Activated T-cell treated with anti-CD3 and anti-CD28 coated beads, Interleukin-2, amount 50 U/mL, for 24 hours (primary cell): ENCODE results near the gene RCOR3.
"Not testable (repeated sequence)": the region's sequence is repeated elsewhere in the genome, so short reads cannot be mapped to it uniquely, and the experiment has no call there.

Experiments used
- DNase-seq: peaks from one replicate; pipeline ENCODE4 v3.0.0-alpha.2; 2020
- H3K27ac Mint-ChIP-seq: 2 replicates; pipeline ENCODE4 v1.8.0; 2020; ENCODE audit warnings: mild to moderate bottlenecking, mixed read lengths
- H3K27me3 Mint-ChIP-seq: 2 replicates; pipeline ENCODE4 v1.8.0; 2020; ENCODE audit warnings: mixed read lengths
- H3K36me3 Mint-ChIP-seq: 2 replicates; pipeline ENCODE4 v1.8.0; 2020; ENCODE audit warnings: low read depth, mixed read lengths
- H3K4me1 Mint-ChIP-seq: 2 replicates; pipeline ENCODE4 v1.8.0; 2020; ENCODE audit warnings: low read depth, mixed read lengths
- H3K4me3 Mint-ChIP-seq: 2 replicates; pipeline ENCODE4 v1.8.0; 2020; ENCODE audit warnings: mild to moderate bottlenecking, moderate library complexity, mixed read lengths
- H3K9me3 Mint-ChIP-seq: 2 replicates; pipeline ENCODE4 v1.8.0; 2020; ENCODE audit warnings: mixed read lengths

The RCOR3 gene

DNA sequence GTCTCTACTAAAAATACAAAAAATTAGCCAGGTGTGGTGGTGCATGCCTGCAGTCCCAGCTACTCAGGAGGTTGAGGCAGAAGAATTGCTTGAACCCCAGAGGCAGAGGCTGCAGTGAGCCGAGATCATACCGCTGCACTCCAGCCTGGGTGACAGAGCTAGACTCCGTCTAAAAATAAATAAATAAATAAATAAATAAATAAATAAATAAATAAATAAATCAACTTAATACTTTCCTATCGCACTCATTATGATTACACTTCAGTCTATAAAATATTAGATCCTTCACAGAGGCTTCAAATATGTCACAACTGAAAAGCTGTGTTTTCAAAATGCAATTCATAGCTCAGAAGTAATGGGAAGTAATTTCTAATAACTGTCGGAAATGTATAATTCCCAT is 15.5 kb upstream of the RCOR3 start:
- not testable (repeated sequence) for DNase-seq, H3K27me3 Mint-ChIP-seq, H3K4me1 Mint-ChIP-seq, H3K36me3 Mint-ChIP-seq, H3K27ac Mint-ChIP-seq, H3K9me3 Mint-ChIP-seq, H3K4me3 Mint-ChIP-seq

DNA sequence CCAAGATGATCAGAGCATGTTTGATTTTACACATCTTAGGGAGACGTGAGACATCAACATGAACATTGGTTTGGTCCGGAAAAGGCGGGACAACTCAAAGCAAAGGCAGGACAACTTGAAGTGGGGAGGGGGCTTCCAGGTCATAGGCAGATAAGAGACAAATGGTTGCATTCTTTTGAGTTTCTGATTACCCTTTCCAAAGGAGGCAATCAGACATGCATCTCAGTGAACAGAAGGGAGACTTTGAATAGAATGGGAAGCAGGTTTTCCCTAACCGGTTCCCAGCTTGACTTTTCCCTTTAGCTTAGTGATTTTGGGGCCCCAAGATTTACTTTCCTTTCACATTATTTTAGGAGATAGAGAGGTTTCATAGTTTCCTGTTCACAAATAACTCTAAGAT is 12.6 kb upstream of the RCOR3 start:
- not testable (repeated sequence) for H3K27ac Mint-ChIP-seq, H3K36me3 Mint-ChIP-seq, H3K4me1 Mint-ChIP-seq, H3K4me3 Mint-ChIP-seq, DNase-seq, H3K9me3 Mint-ChIP-seq, H3K27me3 Mint-ChIP-seq

DNA sequence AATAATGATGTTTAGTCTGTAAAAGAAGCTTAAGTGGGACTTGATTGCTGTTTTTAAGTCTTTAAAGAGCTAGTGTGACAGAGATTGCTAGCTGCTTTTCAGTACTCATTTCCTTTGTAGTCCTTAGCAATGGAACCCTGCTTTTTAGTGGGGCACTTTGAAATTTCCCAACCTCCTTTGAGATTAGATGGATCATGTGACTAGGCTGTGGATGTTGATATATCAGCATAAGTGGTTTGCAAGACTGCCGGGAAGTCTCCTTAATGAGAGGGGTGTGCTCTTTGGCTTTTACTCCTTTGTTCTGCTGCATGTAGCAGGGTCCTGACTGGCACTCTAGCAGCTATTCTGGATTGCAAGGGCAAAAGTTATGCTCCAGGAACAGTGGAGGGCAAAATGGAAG is 11.2 kb upstream of the RCOR3 start:
- Mint-ChIP-seq H3K4me3 (no peak overlapping the region), H3K27ac (no peak overlapping the region), H3K27me3 (no peaks in the 10 kb centered on the region), H3K4me1 (no peaks in the 10 kb centered on the region), H3K9me3 (no peaks in the 10 kb centered on the region), H3K36me3 (no peaks in the 10 kb centered on the region)
- no peak for DNase-seq

DNA sequence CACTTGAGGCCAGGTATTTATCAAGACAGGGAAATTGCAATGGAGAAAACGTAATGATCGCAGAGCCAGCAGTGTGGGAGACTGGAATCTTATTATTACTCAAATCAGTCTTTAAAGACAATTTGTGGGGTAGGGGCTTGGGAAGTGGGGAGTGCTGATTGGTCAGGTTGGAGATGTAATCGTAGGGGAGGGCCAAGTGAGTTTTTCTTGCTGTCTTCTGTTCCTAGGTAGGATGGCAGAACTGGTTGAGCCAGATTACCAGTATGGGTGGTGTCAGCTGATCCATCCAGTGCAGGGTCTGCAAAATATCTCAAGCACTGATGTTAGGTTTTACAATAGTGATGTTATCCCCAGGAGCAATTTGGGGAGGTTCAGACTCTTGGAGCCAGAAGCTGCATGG is 9.6 kb upstream of the RCOR3 start:
- not testable (repeated sequence) for H3K27ac Mint-ChIP-seq, H3K4me3 Mint-ChIP-seq, H3K36me3 Mint-ChIP-seq, DNase-seq, H3K9me3 Mint-ChIP-seq, H3K4me1 Mint-ChIP-seq, H3K27me3 Mint-ChIP-seq

DNA sequence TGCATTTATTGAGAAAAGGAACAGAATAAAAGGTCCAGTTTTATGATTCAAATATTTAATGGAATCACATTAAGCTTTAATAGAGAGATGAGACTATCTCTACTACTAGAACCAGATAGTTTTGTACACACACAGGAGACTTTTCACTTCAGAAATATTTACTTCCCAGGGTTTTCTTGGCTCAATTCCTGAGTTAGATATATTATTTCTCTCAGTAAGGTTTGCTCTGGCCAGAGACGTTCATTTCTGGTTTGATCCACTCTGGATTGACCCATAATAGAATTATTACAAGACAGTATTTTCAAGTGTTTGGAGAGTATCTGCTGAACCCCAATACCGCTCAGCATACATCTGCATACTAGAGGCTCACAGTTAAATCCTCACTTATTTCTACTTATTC is 1.3 kb upstream of the RCOR3 start:
- H3K27ac Mint-ChIP-seq, result peak overlapping the region; percentile 91
- H3K9me3 Mint-ChIP-seq, result no peaks in the 10 kb centered on the region
- peaks cover 25% of the 10 kb centered on the region for H3K36me3 Mint-ChIP-seq
- H3K4me3 Mint-ChIP-seq, result peak overlapping the region; percentile 83
- DNase-seq, result no peak
- H3K4me1 Mint-ChIP-seq, result peaks cover 22% of the 10 kb centered on the region
- H3K27me3 Mint-ChIP-seq, result no peaks in the 10 kb centered on the region

DNA sequence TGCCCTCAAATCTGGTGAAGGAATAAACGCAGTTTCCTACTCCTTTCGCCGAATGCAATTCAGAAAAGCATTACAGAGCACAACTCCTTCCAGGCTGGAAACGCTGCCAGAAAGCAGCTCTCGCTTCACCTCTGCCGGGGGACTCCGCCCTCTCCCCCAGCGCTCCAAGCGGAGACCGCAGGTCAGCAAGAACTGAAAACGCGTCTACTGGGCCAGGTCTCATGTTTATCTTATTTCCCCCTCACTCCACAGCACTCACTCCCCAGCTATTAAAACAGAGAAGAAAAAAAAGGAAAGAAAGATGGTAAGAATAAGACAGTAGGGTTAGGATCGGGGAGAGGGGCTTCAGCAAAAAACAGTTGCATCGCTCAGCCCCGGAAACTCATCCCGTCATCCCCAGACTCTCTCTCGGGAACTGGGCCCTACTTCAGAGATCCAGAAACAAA is 833 bp upstream of the RCOR3 start:
- Mint-ChIP-seq H3K9me3 (no peaks in the 10 kb centered on the region), H3K36me3 (peaks cover 29% of the 10 kb centered on the region)

DNA sequence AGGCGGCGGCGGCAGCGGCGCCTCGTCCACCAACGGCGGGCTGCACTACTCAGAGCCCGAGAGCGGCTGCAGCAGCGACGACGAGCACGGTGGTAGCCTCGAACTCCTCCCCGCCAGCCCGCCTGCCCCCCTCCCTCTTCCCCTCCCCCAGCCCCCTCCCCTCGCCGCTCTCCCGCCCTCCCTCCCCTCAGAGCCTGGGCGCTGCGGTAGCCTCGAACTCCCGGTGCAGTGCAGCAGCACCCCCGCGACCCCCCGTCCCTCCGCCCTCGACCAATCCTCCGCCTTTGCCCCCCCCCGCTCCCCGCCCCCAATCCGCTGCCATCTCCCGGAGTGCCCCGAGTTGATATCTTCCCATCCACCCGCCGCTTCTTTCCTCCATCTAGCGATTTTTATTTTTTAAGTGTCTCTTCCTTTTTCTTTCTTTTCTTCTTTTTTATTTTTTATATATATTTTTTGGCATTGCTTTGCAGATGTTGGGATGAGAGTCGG is 516 bp downstream of the RCOR3 start:
- H3K27ac Mint-ChIP-seq, result peak overlapping the region; percentile 92
- no peaks in the 10 kb centered on the region for H3K9me3 Mint-ChIP-seq
- H3K4me3 Mint-ChIP-seq, result peak overlapping the region; percentile 92
- peaks cover 40% of the 10 kb centered on the region for H3K36me3 Mint-ChIP-seq
- H3K4me1 Mint-ChIP-seq, result peaks cover 27% of the 10 kb centered on the region
- no peak for DNase-seq
- no peaks in the 10 kb centered on the region for H3K27me3 Mint-ChIP-seq

More for the DNA sequence above, 833 bp upstream of the RCOR3 start:
- H3K27me3 Mint-ChIP-seq, result no peaks in the 10 kb centered on the region
- peak overlapping the region; percentile 91 for H3K27ac Mint-ChIP-seq
- peaks cover 22% of the 10 kb centered on the region for H3K4me1 Mint-ChIP-seq
- peak; percentile 73 for DNase-seq
- peak overlapping the region; percentile 83 for H3K4me3 Mint-ChIP-seq

DNA sequence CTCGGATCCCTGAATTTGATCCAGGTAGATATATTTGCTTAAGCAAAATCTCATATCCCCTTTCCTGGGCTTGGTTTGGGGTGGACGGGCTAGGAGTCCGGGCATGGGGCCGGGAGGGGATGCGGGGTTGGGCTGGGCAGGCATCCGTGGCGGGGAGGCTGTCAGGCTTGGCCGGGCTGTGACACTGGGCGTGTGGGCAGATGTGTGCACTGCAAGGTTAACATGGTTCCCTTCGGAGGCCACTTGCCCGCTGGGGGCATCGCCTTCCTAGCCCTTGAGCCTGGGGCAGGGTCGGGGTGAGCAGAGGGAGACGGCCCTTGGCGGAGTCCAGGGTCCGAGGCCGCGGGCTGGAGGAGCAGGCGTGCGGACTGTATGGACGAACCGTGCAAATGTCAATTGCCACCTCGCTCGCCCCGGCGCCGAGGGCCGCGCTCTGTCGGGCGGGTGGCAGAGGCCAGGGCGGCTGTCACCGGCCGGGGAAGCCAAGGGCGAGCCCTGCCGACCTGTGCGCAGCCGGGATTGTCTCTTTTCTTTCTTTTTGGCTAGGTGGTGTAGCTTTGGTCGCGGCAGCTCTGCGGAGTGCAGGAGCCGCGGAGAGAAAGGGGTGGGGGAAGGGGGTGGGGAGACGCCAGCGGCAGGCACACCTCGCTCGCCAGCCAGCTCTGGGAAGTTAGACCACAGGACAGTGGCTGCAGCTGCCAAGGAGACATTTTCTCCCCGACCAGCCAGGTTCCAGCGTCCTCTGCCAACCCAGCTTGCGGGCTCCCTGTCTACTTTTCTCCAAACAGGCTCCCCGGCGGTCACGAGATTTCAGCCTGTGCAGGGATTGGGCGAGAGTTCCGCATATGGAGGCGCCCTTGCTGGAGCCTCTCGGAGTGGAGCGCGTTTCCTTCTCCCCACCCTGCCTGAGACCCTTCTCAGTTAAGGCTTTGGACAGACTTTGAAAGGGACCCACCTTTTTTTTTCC is 1.3 kb downstream of the RCOR3 start:
- Mint-ChIP-seq H3K36me3 (peaks cover 43% of the 10 kb centered on the region), H3K4me3 (peak overlapping the region; percentile 92), H3K27ac (peak overlapping the region; percentile 91), H3K9me3 (no peaks in the 10 kb centered on the region), H3K4me1 (peaks cover 29% of the 10 kb centered on the region), H3K27me3 (no peaks in the 10 kb centered on the region)
- peak; percentile 79 for DNase-seq

DNA sequence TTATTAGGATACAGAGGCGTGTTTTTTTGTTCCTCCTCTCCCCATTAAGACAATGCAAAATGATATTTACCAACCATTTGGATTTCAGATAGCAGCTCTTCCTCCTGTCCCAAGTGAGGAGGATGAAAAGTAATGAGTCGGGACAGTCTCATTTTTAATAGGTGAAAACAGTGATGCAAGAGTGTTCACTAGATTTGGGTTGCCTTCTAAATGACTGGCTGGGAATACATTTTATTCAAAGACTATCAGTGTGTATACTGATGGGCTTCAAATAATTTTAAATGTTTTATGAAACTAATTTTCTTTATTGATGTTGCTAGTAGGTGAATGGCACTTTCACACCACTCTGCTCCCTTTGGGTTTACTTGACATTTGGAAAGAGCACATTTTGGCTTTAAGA is 2.1 kb downstream of the RCOR3 start:
- Mint-ChIP-seq H3K27me3 (no peaks in the 10 kb centered on the region), H3K36me3 (peaks cover 47% of the 10 kb centered on the region), H3K27ac (peak overlapping the region; percentile 91), H3K4me3 (peak overlapping the region; percentile 92), H3K9me3 (no peaks in the 10 kb centered on the region), H3K4me1 (peaks cover 33% of the 10 kb centered on the region)
- DNase-seq, result no peak

DNA sequence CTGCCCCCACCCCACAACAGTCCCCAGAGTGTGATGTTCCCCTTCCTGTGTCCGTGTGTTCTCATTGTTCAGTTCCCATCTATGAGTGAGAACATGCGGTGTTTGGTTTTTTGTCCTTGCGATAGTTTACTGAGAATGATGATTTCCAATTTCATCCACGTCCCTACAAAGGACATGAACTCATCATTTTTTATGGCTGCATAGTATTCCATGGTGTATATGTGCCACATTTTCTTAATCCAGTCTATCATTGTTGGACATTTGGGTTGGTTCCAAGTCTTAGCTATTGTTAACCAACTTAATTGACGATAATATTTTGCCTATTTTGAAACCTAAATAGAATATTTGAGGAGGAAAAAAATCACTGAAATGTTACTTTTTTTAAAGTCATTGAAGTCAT is 3.9 kb downstream of the RCOR3 start:
- H3K9me3 Mint-ChIP-seq, DNase-seq, H3K27ac Mint-ChIP-seq, H3K4me3 Mint-ChIP-seq, H3K27me3 Mint-ChIP-seq: not testable (repeated sequence)
- Mint-ChIP-seq H3K4me1 (peaks cover 32% of the 10 kb centered on the region), H3K36me3 (peaks cover 61% of the 10 kb centered on the region)

DNA sequence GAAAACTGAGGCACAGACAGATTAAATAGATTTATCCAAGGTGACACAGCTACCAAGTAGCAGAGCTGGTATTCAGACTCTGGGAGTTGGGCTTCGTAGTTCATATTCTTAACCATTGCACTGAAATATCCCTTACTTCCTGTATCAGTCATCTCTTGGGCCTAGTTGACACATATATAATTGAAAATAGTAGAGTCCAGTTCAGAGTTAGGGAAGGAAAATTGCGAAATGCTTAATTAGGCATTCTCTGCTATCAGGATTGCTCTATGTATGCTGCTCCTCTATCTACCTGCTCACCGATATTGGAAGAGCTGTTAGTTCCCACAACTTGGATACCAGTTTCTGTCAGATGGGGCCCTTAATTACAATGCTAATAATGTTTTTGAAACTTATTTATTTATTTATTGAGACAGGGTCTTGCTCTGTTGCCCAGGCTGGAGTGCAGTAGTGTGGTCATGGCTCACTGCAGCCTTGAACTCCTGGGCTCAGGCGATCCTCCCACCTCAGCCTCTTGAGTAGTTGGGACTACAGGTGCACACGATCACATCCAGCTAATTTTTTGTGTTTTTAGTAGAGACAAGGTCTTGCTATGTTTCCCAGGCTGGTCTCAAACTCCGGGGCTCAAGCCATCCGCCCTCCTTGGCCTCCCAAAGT is 8.2 kb downstream of the RCOR3 start:
- no peak for DNase-seq
- no peak overlapping the region for H3K27ac Mint-ChIP-seq
- no peak overlapping the region for H3K4me3 Mint-ChIP-seq
- peaks cover 20% of the 10 kb centered on the region for H3K4me1 Mint-ChIP-seq
- no peaks in the 10 kb centered on the region for H3K9me3 Mint-ChIP-seq
- peaks cover 64% of the 10 kb centered on the region for H3K36me3 Mint-ChIP-seq
- H3K27me3 Mint-ChIP-seq, result no peaks in the 10 kb centered on the region

DNA sequence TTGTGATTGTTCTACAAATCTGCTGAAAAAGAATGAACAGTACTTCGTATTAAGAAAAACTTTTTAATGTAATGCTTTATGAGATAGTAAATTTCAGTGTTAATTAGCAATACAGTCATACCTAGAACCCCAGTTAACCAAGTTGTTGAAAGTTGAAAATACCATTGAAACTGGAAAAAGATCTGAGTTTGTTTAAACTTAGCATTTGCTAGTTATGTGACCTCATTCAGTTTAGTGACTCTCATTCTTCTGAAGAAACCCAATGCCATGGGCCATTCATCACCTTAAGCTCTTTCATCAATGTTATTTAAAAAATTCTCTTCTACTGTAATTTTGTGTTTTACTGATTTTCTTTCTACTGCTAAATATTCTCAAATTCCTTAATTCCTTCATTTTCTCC is 20.2 kb downstream of the RCOR3 start:
- peak overlapping the region; percentile 14 for H3K27ac Mint-ChIP-seq
- no peaks in the 10 kb centered on the region for H3K9me3 Mint-ChIP-seq
- no peak overlapping the region for H3K4me3 Mint-ChIP-seq
- H3K36me3 Mint-ChIP-seq, result peaks cover 37% of the 10 kb centered on the region
- peaks cover 6% of the 10 kb centered on the region for H3K4me1 Mint-ChIP-seq
- no peaks in the 10 kb centered on the region for H3K27me3 Mint-ChIP-seq
- DNase-seq, result no peak

DNA sequence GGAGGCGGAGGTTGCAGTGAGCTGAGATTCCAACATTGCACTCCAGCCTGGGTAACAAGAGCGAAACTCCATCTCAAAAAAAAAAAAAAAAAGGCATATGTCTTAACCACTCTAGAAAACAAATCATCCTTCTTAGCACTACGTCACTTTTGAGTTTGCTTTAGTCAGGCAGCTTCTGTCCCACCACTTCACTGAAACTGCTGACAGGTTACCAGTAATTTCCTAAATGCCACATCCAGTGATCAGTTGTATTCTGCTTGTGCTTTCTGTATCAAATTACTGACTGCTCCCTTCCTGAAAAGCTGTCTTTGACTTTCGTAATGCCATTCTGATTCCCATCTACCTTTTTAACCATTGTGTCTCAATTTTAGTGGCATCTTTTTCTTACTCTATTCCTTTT is 21.7 kb downstream of the RCOR3 start:
- DNase-seq, result no peak
- Mint-ChIP-seq H3K9me3 (no peaks in the 10 kb centered on the region), H3K36me3 (peaks cover 44% of the 10 kb centered on the region), H3K27me3 (no peaks in the 10 kb centered on the region), H3K4me1 (peaks cover 7% of the 10 kb centered on the region), H3K27ac (no peak overlapping the region), H3K4me3 (no peak overlapping the region)

DNA sequence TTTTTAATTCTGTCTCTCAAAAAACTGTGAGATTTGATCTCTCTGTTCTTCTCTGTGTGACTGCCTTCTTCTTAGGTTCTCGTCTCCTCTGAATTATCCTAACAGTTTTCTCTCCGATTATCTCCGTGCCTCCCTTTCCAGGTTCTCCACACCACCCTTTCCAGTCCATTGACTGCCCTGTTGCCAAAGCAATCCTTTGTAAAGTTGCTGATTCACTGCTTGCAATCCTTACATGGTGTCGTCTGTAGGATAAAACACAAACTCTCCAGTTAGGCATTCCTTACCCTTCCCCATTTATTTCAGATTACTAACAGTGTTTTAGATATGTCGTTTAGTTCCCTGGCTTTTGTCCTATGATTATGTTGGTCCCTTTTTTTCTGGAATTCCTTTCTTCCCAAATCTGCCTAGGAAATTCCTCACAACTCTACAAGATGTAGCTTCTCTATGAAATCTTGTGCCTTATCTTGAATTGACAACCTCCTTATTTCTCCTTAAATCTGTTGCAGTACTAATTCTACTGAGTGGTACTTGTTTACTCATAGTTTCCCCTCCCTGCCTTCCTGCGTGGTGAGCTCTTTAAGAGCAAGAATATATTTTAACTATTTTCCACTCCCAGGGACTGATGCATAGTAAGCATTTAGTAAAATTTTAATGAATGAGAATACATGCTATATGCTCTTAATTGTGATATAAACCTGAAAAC is 22.3 kb downstream of the RCOR3 start:
- Mint-ChIP-seq H3K4me1 (peaks cover 7% of the 10 kb centered on the region), H3K4me3 (no peak overlapping the region), H3K36me3 (peaks cover 44% of the 10 kb centered on the region), H3K9me3 (no peaks in the 10 kb centered on the region), H3K27me3 (no peaks in the 10 kb centered on the region), H3K27ac (no peak overlapping the region)
- DNase-seq, result no peak
